Neural cell (in vitro differentiated cells): ENCODE results near the gene GFM1. TPM values are rescaled to one million over a fixed set of nuclear protein-coding genes. Genes with fewer than 3 reads are reported as not detected.

Experiments used
- H2AFZ ChIP-seq: fragments of 200-600, 300-800 bp; sonication (generic), shearing (Covaris generic); 2 replicates; pipeline ENCODE4 v1.6.0; 2014; ENCODE audit warnings: low read depth, mild to moderate bottlenecking, antibody characterized with exemption, low read length, moderate library complexity
- H3F3A ChIP-seq: fragments of 200-600 bp; shearing (Covaris generic); 2 replicates; pipeline ENCODE4 v1.6.1; 2016; ENCODE audit warnings: mild to moderate bottlenecking, moderate library complexity, mixed read lengths, antibody characterized with exemption, low read length; ENCODE audit not compliant: insufficient read depth, poor library complexity, severe bottlenecking
- H3K27ac ChIP-seq: fragments of 200-600, 300-800 bp; sonication (generic), shearing (Covaris generic); 2 replicates; pipeline ENCODE4 v1.5.1; 2014; ENCODE audit warnings: mild to moderate bottlenecking, low read length, moderate library complexity
- H3K27me3 ChIP-seq: fragments of 300-800, 200-600 bp; sonication (generic), shearing (Covaris generic); 2 replicates; pipeline ENCODE4 v1.6.0; 2014; ENCODE audit warnings: mild to moderate bottlenecking, low read depth, low read length, moderate library complexity; ENCODE audit not compliant: insufficient read depth
- H3K36me3 ChIP-seq: fragments of 300-800, 200-600 bp; sonication (generic), shearing (Covaris generic); 2 replicates; pipeline ENCODE4 v1.5.1; 2014; ENCODE audit warnings: mild to moderate bottlenecking, antibody characterized with exemption, low read length, moderate library complexity; ENCODE audit not compliant: insufficient read depth
- H3K4me2 ChIP-seq: fragments of 300-800, 200-600 bp; sonication (generic), shearing (Covaris generic); 2 replicates; pipeline ENCODE4 v1.6.0; 2014; ENCODE audit warnings: mild to moderate bottlenecking, low read length
- H3K4me3 ChIP-seq: fragments of 300-800, 200-600 bp; sonication (generic), shearing (Covaris generic); 2 replicates; pipeline ENCODE4 v1.5.1; 2014; ENCODE audit warnings: mild to moderate bottlenecking, low read length, moderate library complexity
- H3K79me2 ChIP-seq: fragments of 200-600 bp; shearing (Covaris generic); replicated peaks from 2 replicates; pipeline ENCODE4 v1.6.0; 2014; ENCODE audit warnings: mild to moderate bottlenecking, low read length, moderate library complexity; ENCODE audit not compliant: insufficient read depth
- H3K9ac ChIP-seq: fragments of 300-800, 200-600 bp; sonication (generic), shearing (Covaris generic); 2 replicates; pipeline ENCODE4 v1.6.1; 2016; ENCODE audit warnings: mild to moderate bottlenecking, low read length, mixed read lengths
- H3K9me2 ChIP-seq: fragments of 200-600 bp; shearing (Covaris generic); 2 replicates; pipeline ENCODE4 v1.6.1; 2016; ENCODE audit warnings: mild to moderate bottlenecking, low read length, mixed read lengths; ENCODE audit not compliant: insufficient read depth
- H3K9me3 ChIP-seq: fragments of 200-600, 300-800 bp; sonication (generic), shearing (Covaris generic); 2 replicates; pipeline ENCODE4 v1.6.1; 2016; ENCODE audit warnings: mild to moderate bottlenecking, mixed run types, low read length, moderate library complexity, mixed read lengths
- H4K20me1 ChIP-seq: fragments of 200-600 bp; shearing (Covaris generic); 2 replicates; pipeline ENCODE4 v1.6.1; 2016; ENCODE audit warnings: mild to moderate bottlenecking, mixed run types; ENCODE audit not compliant: insufficient read depth
- EP300 ChIP-seq: fragments of 450-650 bp; conservative IDR thresholded peaks from 2 replicates; pipeline ENCODE4 v1.6.1; 2014; ENCODE audit warnings: antibody characterized with exemption, mild to moderate bottlenecking, moderate library complexity; ENCODE audit not compliant: poor library complexity, severe bottlenecking
- EZH2 ChIP-seq: fragments of 200-600, 300-800 bp; shearing (Covaris generic), sonication (generic); IDR thresholded peaks from 2 replicates; pipeline ENCODE4 v1.6.1; 2014; ENCODE audit warnings: antibody characterized with exemption, low read length, borderline replicate concordance, mild to moderate bottlenecking; ENCODE audit not compliant: insufficient read depth, poor library complexity, severe bottlenecking
- MXI1 ChIP-seq: fragments of 450-650 bp; conservative IDR thresholded peaks from 2 replicates; pipeline ENCODE4 v1.6.1; 2014; ENCODE audit warnings: antibody characterized with exemption, mild to moderate bottlenecking; ENCODE audit not compliant: poor library complexity, severe bottlenecking
- POLR2AphosphoS5 ChIP-seq: IDR thresholded peaks from 2 replicates; pipeline ENCODE4 v1.6.1; 2012
- RAD21 ChIP-seq: fragments of 450-650 bp; conservative IDR thresholded peaks from 2 replicates; pipeline ENCODE4 v1.6.1; 2014; ENCODE audit warnings: antibody characterized with exemption, mild to moderate bottlenecking, moderate library complexity
- SMC3 ChIP-seq: fragments of 450-650 bp; conservative IDR thresholded peaks from 2 replicates; pipeline ENCODE4 v1.6.1; 2014; ENCODE audit warnings: antibody characterized with exemption, mild to moderate bottlenecking, moderate library complexity; ENCODE audit not compliant: poor library complexity
- TAF1 ChIP-seq: IDR thresholded peaks from 2 replicates; pipeline ENCODE4 v1.6.1; 2012; ENCODE audit warnings: low read depth
- polyA plus RNA-seq: library from polyadenylated mRNA; depleted of rRNA; stranded (reverse); fragments of >200 nt; gene quantifications from 2 replicates; pipeline ENCODE4 v1.2.3, GENCODE V29; 2014
- TF ChIP-seq, protein P1 (sequence below): fragments of 450-650 bp; IDR thresholded peaks from 2 replicates; pipeline ENCODE4 v1.5.1; 2014; ENCODE audit warnings: antibody characterized with exemption, mild to moderate bottlenecking, moderate library complexity; ENCODE audit not compliant: poor library complexity, severe bottlenecking
- TF ChIP-seq, protein P2 (sequence below): IDR thresholded peaks from 2 replicates; pipeline ENCODE4 v1.6.1; 2012; ENCODE audit warnings: borderline replicate concordance

The GFM1 gene
- polyA plus RNA-seq, 1 donor from 2014 or later, result 67.1 TPM

DNA sequence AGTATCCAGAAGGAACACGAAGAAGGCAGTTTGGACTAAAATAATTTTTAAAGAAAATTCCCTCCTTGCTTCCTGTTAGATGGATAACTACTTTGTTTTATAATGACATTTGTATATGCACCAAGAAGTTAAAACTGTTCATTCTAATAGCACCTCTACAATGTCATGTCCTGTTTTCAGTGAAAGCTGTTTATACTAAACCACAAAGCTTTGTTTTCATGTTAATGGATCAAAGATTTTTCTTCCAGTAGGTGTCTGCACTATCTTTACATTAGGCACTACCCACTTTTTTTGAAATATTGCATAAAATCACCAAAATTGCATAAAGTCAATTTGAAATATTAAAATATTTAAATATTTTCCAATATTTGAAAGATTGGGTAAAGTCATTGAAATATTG lies 77.8 kb downstream of the GFM1 start:
- TF ChIP-seq, protein P1, sequence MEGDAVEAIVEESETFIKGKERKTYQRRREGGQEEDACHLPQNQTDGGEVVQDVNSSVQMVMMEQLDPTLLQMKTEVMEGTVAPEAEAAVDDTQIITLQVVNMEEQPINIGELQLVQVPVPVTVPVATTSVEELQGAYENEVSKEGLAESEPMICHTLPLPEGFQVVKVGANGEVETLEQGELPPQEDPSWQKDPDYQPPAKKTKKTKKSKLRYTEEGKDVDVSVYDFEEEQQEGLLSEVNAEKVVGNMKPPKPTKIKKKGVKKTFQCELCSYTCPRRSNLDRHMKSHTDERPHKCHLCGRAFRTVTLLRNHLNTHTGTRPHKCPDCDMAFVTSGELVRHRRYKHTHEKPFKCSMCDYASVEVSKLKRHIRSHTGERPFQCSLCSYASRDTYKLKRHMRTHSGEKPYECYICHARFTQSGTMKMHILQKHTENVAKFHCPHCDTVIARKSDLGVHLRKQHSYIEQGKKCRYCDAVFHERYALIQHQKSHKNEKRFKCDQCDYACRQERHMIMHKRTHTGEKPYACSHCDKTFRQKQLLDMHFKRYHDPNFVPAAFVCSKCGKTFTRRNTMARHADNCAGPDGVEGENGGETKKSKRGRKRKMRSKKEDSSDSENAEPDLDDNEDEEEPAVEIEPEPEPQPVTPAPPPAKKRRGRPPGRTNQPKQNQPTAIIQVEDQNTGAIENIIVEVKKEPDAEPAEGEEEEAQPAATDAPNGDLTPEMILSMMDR, result no peak
- TF ChIP-seq EZH2 (no peak), EP300 (no peak), RAD21 (no peak), TAF1 (no peak), SMC3 (no peak), MXI1 (no peak), POLR2AphosphoS5 (no peak)
- TF ChIP-seq, protein P2, sequence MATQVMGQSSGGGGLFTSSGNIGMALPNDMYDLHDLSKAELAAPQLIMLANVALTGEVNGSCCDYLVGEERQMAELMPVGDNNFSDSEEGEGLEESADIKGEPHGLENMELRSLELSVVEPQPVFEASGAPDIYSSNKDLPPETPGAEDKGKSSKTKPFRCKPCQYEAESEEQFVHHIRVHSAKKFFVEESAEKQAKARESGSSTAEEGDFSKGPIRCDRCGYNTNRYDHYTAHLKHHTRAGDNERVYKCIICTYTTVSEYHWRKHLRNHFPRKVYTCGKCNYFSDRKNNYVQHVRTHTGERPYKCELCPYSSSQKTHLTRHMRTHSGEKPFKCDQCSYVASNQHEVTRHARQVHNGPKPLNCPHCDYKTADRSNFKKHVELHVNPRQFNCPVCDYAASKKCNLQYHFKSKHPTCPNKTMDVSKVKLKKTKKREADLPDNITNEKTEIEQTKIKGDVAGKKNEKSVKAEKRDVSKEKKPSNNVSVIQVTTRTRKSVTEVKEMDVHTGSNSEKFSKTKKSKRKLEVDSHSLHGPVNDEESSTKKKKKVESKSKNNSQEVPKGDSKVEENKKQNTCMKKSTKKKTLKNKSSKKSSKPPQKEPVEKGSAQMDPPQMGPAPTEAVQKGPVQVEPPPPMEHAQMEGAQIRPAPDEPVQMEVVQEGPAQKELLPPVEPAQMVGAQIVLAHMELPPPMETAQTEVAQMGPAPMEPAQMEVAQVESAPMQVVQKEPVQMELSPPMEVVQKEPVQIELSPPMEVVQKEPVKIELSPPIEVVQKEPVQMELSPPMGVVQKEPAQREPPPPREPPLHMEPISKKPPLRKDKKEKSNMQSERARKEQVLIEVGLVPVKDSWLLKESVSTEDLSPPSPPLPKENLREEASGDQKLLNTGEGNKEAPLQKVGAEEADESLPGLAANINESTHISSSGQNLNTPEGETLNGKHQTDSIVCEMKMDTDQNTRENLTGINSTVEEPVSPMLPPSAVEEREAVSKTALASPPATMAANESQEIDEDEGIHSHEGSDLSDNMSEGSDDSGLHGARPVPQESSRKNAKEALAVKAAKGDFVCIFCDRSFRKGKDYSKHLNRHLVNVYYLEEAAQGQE, result no peak
- Histone ChIP-seq H2AFZ (no peak overlapping the region), H3F3A (no peaks in the 10 kb centered on the region), H3K4me3 (no peak overlapping the region), H3K27ac (no peak overlapping the region), H3K27me3 (no peaks in the 10 kb centered on the region), H3K9me2 (no peaks in the 10 kb centered on the region), H3K4me2 (no peak overlapping the region), H4K20me1 (no peaks in the 10 kb centered on the region), H3K79me2 (no peaks in the 10 kb centered on the region), H3K9me3 (no peaks in the 10 kb centered on the region), H3K36me3 (no peaks in the 10 kb centered on the region), H3K9ac (no peak overlapping the region)

DNA sequence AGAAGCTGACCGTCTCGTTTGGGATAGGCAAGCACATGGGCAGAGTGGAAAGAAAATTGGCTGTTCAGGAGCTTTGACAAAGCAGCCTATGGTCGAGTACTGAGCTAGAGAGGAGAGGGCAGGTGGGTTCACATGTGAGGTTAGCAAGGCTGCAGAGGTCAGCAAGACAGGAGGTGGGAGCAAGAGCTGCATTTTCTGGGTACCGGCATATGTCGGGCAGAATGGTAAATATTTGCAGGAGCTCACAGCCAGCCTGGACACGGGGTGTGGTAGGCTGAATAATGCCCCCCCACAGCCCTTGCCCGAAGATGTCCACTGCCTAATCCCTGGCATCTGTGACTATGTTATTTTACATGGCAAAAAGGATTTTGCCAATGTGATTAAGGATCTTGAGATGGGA lies 79.7 kb downstream of the GFM1 start:
- no peak overlapping the region for H3K4me3 ChIP-seq
- H3K27ac ChIP-seq, result no peak overlapping the region
- no peaks in the 10 kb centered on the region for H3F3A ChIP-seq
- H2AFZ ChIP-seq, result no peak overlapping the region
- H4K20me1 ChIP-seq, result no peaks in the 10 kb centered on the region
- no peak overlapping the region for H3K4me2 ChIP-seq
- TF ChIP-seq MXI1, result no peak
- TF ChIP-seq POLR2AphosphoS5, result no peak
- TF ChIP-seq, protein P1, result no peak
- TF ChIP-seq EP300, result no peak
- no peaks in the 10 kb centered on the region for H3K36me3 ChIP-seq
- no peaks in the 10 kb centered on the region for H3K9me2 ChIP-seq
- H3K79me2 ChIP-seq, result no peaks in the 10 kb centered on the region
- H3K9me3 ChIP-seq, result no peaks in the 10 kb centered on the region
- H3K27me3 ChIP-seq, result no peaks in the 10 kb centered on the region
- no peak overlapping the region for H3K9ac ChIP-seq
